ENCODE data around the gene MGMT.

GRCh38 chr10:129678186-129678585, 211.1 kb downstream of the MGMT start:
- TF ChIP-seq ZNF274 (IDR thresholded peaks at IDR 0.05; ENCODE audit: low read depth, low read length) (no peak), YY1 (IDR thresholded peaks at IDR 0.05; ENCODE audit: insufficient read depth, insufficient read length) (no peak)
